OCI-M1 (cell line): ENCODE measurements around the gene GRIK4.
A peak's percentile ranks its signal among the peaks of the same experiment; 100 is the strongest.
"Not testable (repeated sequence)": the region's sequence is repeated elsewhere in the genome, so short reads cannot be mapped to it uniquely, and the experiment has no call there.

Experiments
- DNase-seq: peaks from one replicate; lab custom pipeline; 2025; lab: John Stamatoyannopoulos, UW

GRIK4 gene

DNA sequence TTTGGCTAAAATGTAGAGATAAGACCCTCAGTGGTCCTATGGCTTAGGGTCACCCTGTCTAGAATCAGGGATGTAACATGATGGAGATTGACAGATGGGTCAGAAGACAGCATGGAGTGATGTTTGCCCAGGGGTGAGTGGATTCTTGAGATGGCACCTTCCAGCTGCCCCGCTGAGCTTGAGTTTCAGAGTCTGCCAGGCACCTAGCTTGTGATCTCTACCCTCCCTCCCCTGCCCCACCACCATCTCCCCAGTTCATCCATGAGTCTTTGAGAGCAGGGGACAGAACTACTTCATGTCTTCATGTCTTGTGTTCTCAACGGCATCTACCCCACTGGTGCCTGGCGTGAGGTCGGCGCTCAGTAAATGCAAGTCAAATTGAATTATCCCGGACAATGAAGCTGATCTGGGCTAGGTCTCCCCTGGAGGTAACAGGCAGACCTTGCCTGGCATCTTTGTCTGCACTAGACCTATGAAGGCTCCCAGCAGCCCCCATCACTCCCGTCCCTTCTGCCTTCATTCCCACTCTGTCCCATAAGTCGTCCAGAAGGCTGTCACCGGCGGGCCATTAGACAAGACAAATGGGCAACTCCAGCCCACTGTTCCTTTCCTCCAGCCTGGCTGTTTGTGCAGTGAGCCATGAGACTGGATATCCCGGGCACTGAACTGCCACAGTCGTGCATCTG lies 273.2 kb downstream of the GRIK4 start:
- DNase-seq = no peak

DNA sequence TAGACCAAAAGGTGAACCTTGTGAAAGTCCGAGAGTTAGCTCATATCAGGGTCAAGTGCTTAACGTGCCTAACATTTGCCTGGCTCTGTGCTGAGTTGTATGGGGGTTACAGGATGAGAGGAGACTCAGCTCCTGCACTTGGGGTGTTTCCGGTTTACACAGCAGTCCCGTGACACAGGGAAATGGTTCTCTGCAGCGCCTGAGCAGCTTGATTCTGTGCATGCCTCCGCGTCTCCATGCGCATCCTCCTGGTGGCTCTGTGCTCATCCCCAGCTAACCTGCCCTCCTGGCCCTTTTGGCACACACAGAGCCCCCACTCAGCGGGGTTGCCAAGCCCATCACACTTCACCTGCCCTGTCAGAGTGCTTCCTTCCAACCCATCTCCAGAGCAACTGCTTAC lies 274.0 kb downstream of the GRIK4 start:
- DNase-seq = no peak

- DNase-seq = no peak
Observed at GRCh38 chr11:120786206-120786735, 274.7 kb downstream of the GRIK4 start.

DNA sequence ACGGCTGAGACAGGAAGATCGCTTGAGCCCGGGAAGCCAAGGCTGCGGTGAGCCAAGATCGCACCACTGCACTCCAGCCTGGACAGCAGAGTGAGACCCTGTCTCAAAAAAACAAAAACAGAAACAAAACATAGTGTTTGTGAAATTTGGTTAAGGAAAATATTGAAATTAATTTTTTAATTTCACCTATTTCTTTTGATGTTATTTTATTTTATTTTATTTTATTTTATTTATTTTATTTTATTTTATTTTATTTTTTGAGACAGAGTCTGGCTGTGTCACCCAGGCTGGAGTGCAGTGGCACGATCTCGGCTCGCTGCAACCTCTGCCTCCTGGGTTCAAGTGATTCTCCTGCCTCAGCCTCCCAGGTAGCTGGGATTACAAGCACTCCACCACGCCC lies 275.7 kb downstream of the GRIK4 start:
- not testable (repeated sequence) for DNase-seq

- DNase-seq = no peak
Observed at GRCh38 chr11:120789391-120789790, 277.8 kb downstream of the GRIK4 start.

GRCh38 chr11:120792306-120792705 lies 280.8 kb downstream of the GRIK4 start:
- no peak for DNase-seq

- no peak for DNase-seq
Observed at GRCh38 chr11:120793150-120793549, 281.6 kb downstream of the GRIK4 start.

- no peak for DNase-seq
Observed at GRCh38 chr11:120793806-120794479, 282.4 kb downstream of the GRIK4 start.

GRCh38 chr11:120794748-120795147 lies 283.2 kb downstream of the GRIK4 start:
- no peak for DNase-seq

- DNase-seq = no peak
Observed at GRCh38 chr11:120795185-120795584, 283.6 kb downstream of the GRIK4 start.

- no peak for DNase-seq
Observed at GRCh38 chr11:120797143-120797542, 285.6 kb downstream of the GRIK4 start.

DNA sequence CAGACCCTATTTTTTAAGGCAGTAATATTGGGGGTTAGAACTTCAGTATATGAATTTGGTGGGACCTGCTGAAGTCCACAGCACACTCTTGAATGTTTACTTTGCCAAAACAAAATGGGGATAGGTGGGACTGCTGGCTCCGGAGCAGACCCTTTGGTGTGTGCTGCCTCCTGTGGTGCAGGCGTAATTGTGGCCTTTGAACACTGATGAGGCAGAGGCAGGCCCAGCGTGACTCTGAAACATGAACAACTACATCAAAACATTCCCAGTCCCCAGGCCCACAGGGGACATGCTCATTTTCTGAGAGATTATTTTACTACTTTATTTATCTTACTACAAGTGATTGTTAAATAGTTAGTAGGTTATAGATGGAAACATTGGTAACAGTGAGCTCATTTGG lies 287.3 kb downstream of the GRIK4 start:
- DNase-seq = no peak

DNA sequence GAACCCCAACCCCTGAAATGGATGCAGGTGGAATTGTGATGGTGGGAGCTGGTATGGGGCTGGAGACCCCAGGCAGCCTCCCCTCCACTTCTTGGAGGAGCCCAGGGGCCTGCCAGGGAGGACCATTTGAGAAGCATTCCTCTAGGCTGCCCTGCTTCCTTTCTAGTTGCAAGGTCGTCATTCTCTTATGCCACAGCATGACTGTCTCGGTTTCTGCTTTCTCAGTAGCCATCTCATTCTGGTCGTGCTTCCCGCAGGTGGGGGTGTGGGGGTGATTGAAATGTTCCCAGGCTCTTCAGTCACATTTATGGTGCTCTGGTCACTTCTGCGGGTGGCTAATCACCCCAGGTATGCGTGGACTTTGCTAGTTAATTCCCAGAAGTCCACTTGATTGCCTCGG lies 288.7 kb downstream of the GRIK4 start:
- no peak for DNase-seq

- DNase-seq = peak; percentile 73
Observed at GRCh38 chr11:120801801-120802689, 290.5 kb downstream of the GRIK4 start.

- DNase-seq = no peak
Observed at GRCh38 chr11:120805960-120806555, 294.5 kb downstream of the GRIK4 start.

DNA sequence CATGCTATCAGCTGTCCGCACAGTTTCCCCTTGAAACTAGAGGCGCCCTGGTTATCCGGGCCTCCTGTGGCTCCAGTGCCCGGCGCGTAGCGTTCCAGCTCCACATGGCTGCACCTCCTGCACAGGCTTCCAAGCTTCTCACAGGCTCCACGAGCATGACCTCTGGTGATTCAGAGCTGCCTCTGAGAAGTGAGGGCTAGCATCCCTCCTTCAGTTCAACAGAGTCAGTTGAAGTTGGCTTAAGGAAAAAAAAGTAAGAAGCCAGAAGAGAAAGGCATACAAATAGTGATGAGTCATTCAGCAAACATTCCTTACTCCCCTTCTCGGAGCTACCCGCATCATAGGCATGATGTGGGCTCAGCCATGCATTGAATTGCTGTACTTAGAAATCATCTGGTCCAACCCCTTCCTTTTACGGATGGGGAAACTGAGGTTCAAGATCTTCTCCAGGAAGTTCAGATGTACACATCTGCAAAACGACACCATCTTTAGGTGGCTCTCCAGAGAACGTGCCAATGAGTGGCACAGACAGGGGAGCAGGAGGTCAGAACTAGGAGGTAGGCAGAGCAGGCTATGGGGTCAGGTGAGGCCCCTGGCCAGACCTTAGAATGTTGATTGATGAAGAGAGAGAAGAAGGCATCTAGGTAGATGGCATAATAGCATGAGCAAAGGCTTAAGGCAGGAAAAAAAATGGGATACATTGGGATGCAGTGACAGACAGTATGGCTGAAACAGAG lies 296.0 kb downstream of the GRIK4 start:
- no peak for DNase-seq

DNA sequence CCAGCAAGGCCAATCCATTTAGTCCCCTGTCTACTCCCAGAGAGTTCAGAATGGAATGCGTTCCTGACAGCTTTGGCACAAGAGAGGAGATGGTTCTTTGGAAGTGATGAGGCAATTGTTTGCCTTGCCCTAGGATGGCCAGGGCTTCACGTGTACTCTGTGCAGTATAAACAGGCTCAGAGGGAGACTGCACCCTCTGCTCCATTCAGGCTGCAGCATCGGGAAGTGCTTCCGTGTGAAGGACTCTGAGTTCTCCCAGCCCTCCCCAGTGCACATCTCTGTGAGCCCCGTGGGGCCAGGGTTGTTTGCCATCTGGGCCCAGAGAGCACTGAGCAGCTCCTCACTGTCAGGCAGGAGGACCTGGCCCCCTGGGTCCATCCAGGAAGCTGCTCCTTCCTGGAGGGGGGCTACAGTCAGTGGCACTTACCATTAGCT lies 297.1 kb downstream of the GRIK4 start:
- DNase-seq = no peak

DNA sequence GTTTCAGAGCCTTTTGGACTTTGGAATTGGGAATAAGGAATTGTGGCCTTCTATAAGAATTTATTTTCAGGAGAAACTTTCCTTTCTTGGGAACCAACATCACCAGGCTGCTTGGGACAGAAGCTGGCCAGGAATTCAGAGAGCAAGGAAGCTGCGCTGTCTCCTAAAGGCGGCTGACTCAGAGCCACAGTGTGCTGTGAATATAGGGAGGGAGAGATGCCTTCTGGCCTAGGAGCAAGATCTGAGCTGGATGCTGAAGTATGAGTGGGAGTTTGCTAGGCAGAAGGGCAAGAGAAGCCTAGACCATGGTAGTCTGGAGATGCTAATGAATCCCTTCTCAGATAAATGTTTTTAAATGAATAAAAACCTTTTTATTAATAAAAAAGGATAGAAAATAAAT lies 298.7 kb downstream of the GRIK4 start:
- no peak for DNase-seq

GRCh38 chr11:120811199-120811598 lies 299.7 kb downstream of the GRIK4 start:
- no peak for DNase-seq

DNA sequence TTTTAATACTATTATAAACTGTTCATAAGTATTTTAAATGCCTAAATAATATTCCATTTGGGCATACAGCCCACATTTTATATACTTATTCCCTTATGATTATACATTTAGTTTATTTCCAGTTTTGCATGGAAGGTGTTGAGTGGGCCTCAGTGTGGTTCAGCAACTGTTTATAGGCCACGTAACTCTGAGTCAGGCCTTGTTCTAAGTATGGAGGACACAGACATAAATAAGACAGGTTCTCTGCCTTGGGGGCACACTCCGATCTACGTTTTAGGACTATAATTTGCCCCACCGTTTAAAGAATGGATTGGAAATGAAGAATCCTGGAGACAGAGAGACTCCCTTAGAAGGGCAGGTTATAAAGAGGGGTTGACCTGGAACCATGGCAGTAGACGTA lies 300.2 kb downstream of the GRIK4 start:
- DNase-seq = no peak

DNA sequence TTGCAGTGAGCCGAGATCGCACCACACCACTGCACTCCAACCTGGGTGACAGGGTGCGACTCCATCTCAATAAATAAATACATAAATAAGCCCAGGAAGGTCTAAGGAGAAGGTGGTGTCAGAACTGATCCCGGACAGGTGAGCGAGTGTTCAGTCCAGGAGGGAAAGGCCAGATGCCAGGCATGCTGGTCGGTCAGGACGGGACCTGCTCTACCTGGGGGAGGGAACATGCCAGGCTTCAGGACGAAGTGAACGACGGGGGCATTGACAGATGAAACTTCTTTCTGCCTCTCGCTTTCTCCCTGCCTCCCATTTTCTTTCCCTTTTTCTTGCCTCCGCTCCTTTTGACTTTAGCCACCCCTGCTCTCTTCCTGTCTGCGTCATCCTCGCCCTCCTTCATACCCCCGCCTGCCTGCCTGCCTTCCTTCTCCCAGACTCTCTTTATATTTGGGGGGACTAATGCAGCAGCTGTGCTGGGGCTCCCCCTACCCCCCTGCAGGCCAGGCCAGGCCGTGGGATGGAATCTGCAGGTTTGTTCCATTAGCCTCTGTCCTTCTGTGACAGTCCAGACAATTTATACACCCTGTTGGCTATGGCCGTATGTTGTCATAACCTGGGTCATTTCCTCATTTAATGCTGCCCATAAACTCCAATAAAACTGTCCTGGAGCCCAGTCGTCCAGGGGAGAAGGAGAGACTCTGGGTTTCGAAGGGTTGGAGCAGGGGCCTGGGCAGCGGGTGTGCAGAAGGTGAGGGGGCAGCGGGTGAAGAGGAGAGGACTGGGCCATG lies 303.2 kb downstream of the GRIK4 start:
- DNase-seq = no peak
